Measurements from ENCODE around the gene MAPK4.

MAPK4 gene

DNA sequence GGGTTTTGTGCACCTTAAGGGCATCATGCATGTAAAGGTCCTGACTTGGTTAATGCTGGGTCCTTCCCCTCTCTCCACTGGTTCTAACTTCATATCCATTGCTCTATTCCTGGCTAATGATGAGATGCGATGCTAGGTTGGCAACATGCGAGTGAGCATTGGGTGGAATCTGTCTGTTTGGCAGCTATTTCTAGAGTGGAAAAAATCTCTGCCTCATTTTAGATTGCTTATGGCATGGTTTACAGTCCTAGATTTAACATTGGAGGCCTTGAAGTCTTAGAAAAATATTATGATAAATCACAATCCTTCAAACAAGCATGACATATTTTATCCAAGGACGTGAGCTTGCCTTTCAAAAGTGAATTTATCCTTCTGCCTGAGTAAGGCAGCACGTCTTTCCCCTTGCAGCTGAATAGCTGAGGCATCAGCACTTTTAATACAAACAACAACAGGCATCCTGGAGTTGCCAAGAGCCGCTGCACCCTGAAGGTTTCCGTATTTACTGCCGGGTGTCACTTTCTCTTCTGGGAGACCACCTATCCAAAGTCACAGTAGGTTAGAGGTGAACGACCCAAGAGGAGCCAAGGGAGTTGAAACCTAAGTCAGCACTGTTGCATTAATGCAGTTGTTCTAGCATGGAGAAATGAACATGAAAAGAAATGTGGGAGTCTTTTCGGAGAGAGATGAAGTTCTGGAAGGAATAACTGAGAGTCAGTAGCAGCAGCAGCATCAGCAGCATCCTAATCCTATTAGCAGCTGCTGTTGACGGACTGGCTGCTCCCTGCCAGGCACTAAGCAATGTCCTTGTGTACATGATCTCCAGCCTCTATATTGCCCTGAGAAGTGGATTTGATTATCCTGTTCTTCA, 78.4 kb downstream of the MAPK4 start:
- Histone ChIP-seq H3K4me1 (ENCODE audit: control insufficient read depth, insufficient read depth, low read length) (peaks cover 10% of the 10 kb centered on the region), H3K9me3 (ENCODE audit: control insufficient read depth, insufficient read depth, low read length) (no peaks in the 10 kb centered on the region), H3K9ac (ENCODE audit: low read depth, low read length) (no peak overlapping the region), H3K4me3 (ENCODE audit: low read depth, low read length) (no peak overlapping the region), H3K27ac (ENCODE audit: low read depth, low read length) (no peak overlapping the region), H3K36me3 (ENCODE audit: control insufficient read depth, insufficient read depth, low read length) (no peaks in the 10 kb centered on the region), H3K27me3 (ENCODE audit: control insufficient read depth, insufficient read depth, low read length) (no peaks in the 10 kb centered on the region)

DNA sequence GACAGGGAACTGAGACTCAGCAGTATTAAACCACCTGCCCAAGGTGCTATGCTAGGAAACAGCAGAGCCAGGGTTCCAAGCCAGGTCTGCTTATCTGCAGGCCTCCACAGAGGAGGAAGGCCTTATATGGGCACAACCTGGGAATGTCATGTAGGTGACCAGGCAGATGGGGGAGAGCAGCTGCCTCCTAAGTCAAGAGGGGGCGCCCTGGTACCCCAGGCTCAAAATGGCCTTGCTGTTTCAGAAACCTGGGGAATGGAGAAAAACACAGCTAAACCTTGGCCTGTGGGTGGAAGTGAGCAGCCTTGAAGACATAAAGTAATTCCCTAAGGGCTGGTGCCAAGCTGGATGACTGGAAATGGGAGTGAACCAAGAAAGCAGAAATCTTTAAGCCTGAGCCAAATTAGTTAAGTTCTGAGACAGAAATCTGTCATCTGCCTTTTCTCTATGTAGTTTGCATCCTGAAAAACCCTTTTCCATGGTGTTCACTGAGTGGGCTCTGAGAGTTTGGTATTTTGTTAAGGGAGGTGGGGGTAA, 79.1 kb downstream of the MAPK4 start:
- Histone ChIP-seq H3K9me3 (ENCODE audit: control insufficient read depth, insufficient read depth, low read length) (no peaks in the 10 kb centered on the region), H3K27ac (ENCODE audit: low read depth, low read length) (no peak overlapping the region), H3K27me3 (ENCODE audit: control insufficient read depth, insufficient read depth, low read length) (no peaks in the 10 kb centered on the region), H3K36me3 (ENCODE audit: control insufficient read depth, insufficient read depth, low read length) (no peaks in the 10 kb centered on the region), H3K9ac (ENCODE audit: low read depth, low read length) (no peak overlapping the region), H3K4me1 (ENCODE audit: control insufficient read depth, insufficient read depth, low read length) (peaks cover 13% of the 10 kb centered on the region), H3K4me3 (ENCODE audit: low read depth, low read length) (no peak overlapping the region)

DNA sequence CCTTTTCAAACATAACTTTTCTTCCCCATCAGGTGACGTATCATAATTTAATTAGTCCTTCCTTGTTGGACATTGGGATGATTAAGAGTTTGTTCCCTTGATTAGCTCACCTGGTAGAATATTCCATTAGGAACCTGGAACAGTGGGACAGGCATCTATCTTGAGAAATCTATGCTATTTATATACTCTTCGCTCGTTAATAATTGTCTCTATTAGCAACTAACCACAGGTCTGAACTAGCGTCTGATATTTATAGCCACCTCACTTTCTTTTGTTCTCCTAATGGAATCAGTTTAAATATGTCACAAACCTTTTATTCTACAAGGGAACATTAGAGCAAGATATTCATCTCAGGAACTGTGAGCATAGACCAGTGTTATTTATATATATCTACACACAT, 79.8 kb downstream of the MAPK4 start:
- H3K27ac ChIP-seq (ENCODE audit: low read depth, low read length), result no peak overlapping the region

DNA sequence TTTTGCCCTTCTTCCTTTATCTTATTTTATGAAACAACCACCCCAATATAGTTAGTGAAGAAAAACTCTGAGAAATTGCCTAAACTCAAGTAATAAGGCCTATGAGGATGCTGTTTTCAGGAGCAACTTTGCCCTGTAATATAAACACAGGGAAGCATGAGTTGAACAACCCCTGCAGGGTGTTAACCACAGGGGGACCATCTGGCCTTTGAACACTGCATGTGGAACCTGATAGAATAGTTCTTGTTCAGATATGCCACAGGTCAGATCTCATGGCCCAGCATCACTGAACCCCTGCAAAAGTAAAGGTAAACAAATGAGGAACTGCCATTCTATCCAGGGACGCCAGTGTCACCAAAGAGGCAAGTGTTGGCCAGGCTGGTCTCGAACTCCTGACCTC, 82.6 kb downstream of the MAPK4 start:
- Histone ChIP-seq H3K4me1 (ENCODE audit: control insufficient read depth, insufficient read depth, low read length) (peaks cover 19% of the 10 kb centered on the region), H3K27ac (ENCODE audit: low read depth, low read length) (no peak overlapping the region), H3K27me3 (ENCODE audit: control insufficient read depth, insufficient read depth, low read length) (no peaks in the 10 kb centered on the region), H3K4me3 (ENCODE audit: low read depth, low read length) (no peak overlapping the region), H3K36me3 (ENCODE audit: control insufficient read depth, insufficient read depth, low read length) (no peaks in the 10 kb centered on the region), H3K9me3 (ENCODE audit: control insufficient read depth, insufficient read depth, low read length) (no peaks in the 10 kb centered on the region), H3K9ac (ENCODE audit: low read depth, low read length) (no peak overlapping the region)

More for the DNA sequence above, 79.8 kb downstream of the MAPK4 start:
- Histone ChIP-seq H3K4me3 (ENCODE audit: low read depth, low read length) (no peak overlapping the region), H3K9me3 (ENCODE audit: control insufficient read depth, insufficient read depth, low read length) (no peaks in the 10 kb centered on the region), H3K9ac (ENCODE audit: low read depth, low read length) (no peak overlapping the region), H3K27me3 (ENCODE audit: control insufficient read depth, insufficient read depth, low read length) (no peaks in the 10 kb centered on the region), H3K4me1 (ENCODE audit: control insufficient read depth, insufficient read depth, low read length) (peaks cover 19% of the 10 kb centered on the region), H3K36me3 (ENCODE audit: control insufficient read depth, insufficient read depth, low read length) (no peaks in the 10 kb centered on the region)

DNA sequence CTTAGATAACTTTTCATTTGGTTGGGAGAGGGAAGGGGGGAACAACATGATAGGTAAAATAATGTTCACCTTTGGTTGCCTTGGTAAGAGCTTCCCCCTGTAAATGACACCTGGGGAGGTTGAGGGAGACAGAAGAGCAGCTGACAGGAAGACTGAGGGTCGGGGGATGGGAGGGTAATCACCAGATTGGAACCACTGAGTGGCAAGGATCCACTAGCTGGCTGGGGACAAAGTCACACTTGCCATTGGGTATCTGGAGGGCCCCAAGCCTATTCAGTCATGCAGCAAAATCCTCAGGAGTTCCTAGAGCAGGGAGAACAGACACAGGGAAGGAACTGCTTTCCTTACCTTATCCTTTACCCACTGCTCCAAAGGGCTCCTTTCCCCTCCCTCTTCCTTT, 84.3 kb downstream of the MAPK4 start:
- H3K9me3 ChIP-seq (ENCODE audit: control insufficient read depth, insufficient read depth, low read length), result no peaks in the 10 kb centered on the region
- peaks cover 11% of the 10 kb centered on the region; the same call in 1 of the 2 replicates for H3K4me1 ChIP-seq (ENCODE audit: control insufficient read depth, insufficient read depth, low read length)
- H3K4me3 ChIP-seq (ENCODE audit: low read depth, low read length), result no peak overlapping the region
- no peak overlapping the region for H3K9ac ChIP-seq (ENCODE audit: low read depth, low read length)
- H3K27ac ChIP-seq (ENCODE audit: low read depth, low read length), result no peak overlapping the region
- no peaks in the 10 kb centered on the region for H3K27me3 ChIP-seq (ENCODE audit: control insufficient read depth, insufficient read depth, low read length)
- no peaks in the 10 kb centered on the region for H3K36me3 ChIP-seq (ENCODE audit: control insufficient read depth, insufficient read depth, low read length)

DNA sequence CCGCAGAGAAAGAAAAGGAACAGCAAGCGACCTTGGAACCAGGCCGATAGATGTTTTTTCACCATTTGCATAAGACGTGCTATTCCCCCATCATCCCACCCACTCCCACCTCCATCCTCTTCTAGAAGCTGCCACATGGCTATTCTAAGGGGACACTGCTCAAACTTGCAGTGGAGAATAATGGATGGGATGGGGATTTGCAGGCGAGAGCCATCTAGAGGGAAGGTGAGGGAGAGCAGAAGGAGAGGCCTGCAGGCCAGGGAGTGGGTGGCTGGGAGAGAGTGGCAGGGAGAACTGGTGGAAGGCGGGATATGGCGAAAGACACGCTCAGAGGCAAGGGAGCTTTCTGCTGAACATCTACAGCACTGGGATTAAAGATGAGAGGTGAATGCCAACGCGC, 84.9 kb downstream of the MAPK4 start:
- Histone ChIP-seq H3K36me3 (ENCODE audit: control insufficient read depth, insufficient read depth, low read length) (no peaks in the 10 kb centered on the region), H3K4me3 (ENCODE audit: low read depth, low read length) (no peak overlapping the region), H3K9me3 (ENCODE audit: control insufficient read depth, insufficient read depth, low read length) (no peaks in the 10 kb centered on the region), H3K27ac (ENCODE audit: low read depth, low read length) (no peak overlapping the region), H3K4me1 (ENCODE audit: control insufficient read depth, insufficient read depth, low read length) (peaks cover 9% of the 10 kb centered on the region; the same call in 1 of the 2 replicates), H3K9ac (ENCODE audit: low read depth, low read length) (no peak overlapping the region), H3K27me3 (ENCODE audit: control insufficient read depth, insufficient read depth, low read length) (no peaks in the 10 kb centered on the region)

DNA sequence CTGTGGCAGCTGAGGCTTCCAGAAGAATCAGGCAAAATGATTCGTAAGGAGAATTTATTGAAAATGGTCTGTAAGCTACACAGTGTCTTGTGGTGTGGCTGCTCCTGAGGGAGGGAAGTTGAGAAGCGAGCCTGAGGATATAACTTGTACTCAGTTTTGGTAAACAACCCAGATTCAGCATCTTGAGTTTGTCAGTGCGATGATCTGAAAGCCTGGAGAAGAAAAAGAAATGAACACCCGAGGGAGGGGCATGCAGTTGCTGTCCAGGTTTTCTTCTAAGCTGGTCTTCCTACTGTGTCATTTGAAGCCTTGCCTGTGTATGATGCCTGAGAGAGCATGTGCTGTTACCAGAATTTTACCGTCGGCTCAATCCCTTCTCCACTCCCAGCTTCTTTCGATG, 87.3 kb downstream of the MAPK4 start:
- Histone ChIP-seq H3K4me3 (ENCODE audit: low read depth, low read length) (no peak overlapping the region), H3K27me3 (ENCODE audit: control insufficient read depth, insufficient read depth, low read length) (no peaks in the 10 kb centered on the region), H3K9ac (ENCODE audit: low read depth, low read length) (no peak overlapping the region), H3K27ac (ENCODE audit: low read depth, low read length) (no peak overlapping the region), H3K9me3 (ENCODE audit: control insufficient read depth, insufficient read depth, low read length) (no peaks in the 10 kb centered on the region), H3K4me1 (ENCODE audit: control insufficient read depth, insufficient read depth, low read length) (peaks cover 9% of the 10 kb centered on the region; the same call in 1 of the 2 replicates), H3K36me3 (ENCODE audit: control insufficient read depth, insufficient read depth, low read length) (no peaks in the 10 kb centered on the region)

DNA sequence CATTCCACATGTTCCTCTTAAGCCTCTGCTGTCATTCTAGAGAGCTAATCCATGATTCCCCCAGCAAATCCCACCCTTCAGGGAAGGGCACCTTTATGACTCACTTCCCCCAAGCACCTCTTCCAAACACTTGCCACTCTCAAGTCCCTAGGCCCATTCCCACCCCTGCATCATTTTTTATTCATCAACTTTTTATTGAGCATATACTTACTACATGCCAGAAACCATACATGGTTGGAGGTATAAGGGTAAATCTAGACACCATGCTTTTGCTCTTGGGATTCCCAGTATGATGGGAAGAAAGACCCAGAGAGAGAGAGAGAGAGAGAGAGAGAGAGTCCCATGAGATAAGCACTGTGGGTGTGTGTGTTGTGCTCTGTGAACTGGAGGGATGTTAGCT, 87.9 kb downstream of the MAPK4 start:
- Histone ChIP-seq H3K27ac (ENCODE audit: low read depth, low read length) (no peak overlapping the region), H3K4me3 (ENCODE audit: low read depth, low read length) (no peak overlapping the region), H3K4me1 (ENCODE audit: control insufficient read depth, insufficient read depth, low read length) (peaks cover 9% of the 10 kb centered on the region; the same call in 1 of the 2 replicates), H3K9ac (ENCODE audit: low read depth, low read length) (no peak overlapping the region), H3K36me3 (ENCODE audit: control insufficient read depth, insufficient read depth, low read length) (no peaks in the 10 kb centered on the region), H3K9me3 (ENCODE audit: control insufficient read depth, insufficient read depth, low read length) (no peaks in the 10 kb centered on the region), H3K27me3 (ENCODE audit: control insufficient read depth, insufficient read depth, low read length) (no peaks in the 10 kb centered on the region)

DNA sequence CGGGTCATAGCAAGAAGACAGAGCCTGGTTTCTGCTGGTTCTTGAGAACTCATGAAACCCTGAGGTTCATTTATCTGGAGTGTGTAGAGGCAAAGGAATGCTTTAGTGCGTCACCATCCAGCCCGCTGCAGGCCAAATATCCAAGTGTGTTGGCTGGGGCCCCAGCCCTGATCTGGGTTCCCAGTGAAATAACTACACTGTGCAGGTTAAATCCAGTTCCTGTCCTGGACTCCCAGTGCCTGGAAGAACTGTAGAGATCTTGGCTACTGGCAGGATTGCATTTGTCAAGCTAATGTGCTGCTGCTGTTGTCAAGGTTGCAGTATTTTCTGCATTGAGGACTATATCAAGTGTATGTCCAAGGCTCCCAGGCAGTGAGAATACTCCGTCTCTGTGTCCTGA, 89.9 kb downstream of the MAPK4 start:
- H3K9me3 ChIP-seq (ENCODE audit: control insufficient read depth, insufficient read depth, low read length), result no peaks in the 10 kb centered on the region

DNA sequence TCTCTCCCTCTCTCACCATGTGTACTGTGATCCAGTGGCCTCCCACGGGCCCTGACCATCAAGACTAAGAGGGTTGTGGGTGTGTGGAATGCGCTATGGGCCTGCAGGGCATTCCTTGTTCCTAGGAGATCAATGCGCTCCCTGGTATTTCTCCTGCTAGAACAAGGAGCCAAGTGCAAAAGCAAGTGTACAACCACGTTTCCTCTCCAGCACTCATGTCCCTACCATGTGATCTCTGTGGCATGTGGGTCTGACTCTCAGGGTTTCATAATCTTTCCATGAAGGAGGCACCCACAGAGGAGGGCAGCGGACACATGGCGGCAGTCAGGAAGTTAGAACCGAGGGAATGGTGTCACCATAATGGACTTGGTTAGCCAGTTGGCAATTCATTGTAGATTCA, 91.4 kb downstream of the MAPK4 start:
- no peaks in the 10 kb centered on the region for H3K27me3 ChIP-seq (ENCODE audit: control insufficient read depth, insufficient read depth, low read length)
- H3K4me1 ChIP-seq (ENCODE audit: control insufficient read depth, insufficient read depth, low read length), result no peaks in the 10 kb centered on the region
- H3K9me3 ChIP-seq (ENCODE audit: control insufficient read depth, insufficient read depth, low read length), result no peaks in the 10 kb centered on the region
- H3K9ac ChIP-seq (ENCODE audit: low read depth, low read length), result no peak overlapping the region
- H3K4me3 ChIP-seq (ENCODE audit: low read depth, low read length), result no peak overlapping the region
- no peaks in the 10 kb centered on the region for H3K36me3 ChIP-seq (ENCODE audit: control insufficient read depth, insufficient read depth, low read length)
- no peak overlapping the region for H3K27ac ChIP-seq (ENCODE audit: low read depth, low read length)

More for the DNA sequence above, 89.9 kb downstream of the MAPK4 start:
- no peak overlapping the region for H3K4me3 ChIP-seq (ENCODE audit: low read depth, low read length)
- H3K9ac ChIP-seq (ENCODE audit: low read depth, low read length), result no peak overlapping the region
- no peaks in the 10 kb centered on the region for H3K27me3 ChIP-seq (ENCODE audit: control insufficient read depth, insufficient read depth, low read length)
- no peaks in the 10 kb centered on the region for H3K4me1 ChIP-seq (ENCODE audit: control insufficient read depth, insufficient read depth, low read length)
- no peak overlapping the region for H3K27ac ChIP-seq (ENCODE audit: low read depth, low read length)
- H3K36me3 ChIP-seq (ENCODE audit: control insufficient read depth, insufficient read depth, low read length), result no peaks in the 10 kb centered on the region

DNA sequence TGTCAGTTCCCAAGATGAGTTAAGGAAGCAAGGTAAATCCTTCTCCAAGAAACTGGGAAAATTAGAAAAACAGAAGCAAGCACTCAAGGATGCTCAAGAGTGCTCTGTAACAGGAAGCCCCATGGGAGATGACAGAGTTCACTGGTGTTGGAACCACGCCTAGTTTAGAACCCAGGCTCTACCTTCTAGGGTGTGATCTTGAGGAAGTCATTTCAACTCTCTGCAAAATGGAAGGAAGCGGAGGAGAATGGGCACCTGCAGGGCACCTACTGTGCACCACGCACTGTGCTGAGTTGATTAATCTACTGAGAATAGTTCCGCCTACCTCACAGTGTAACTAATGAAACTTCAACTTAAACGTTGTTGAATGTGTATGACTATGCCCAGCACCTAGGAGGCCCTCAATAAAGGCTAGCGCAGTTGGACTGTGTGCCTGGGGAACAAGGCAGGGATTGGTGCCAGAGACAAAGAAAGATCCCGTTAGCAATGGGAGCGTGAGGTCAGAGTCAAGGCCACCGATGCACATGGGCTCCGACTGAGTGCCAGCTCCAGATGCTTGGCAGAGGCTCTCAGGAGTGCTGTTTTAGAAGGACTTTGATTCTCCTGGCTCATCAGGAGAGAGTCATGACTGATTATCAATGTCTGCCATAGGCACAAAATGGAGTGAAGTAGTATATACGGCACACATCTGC, 93.7 kb downstream of the MAPK4 start:
- no peak overlapping the region for H3K4me3 ChIP-seq (ENCODE audit: low read depth, low read length)
- no peak overlapping the region for H3K9ac ChIP-seq (ENCODE audit: low read depth, low read length)
- H3K9me3 ChIP-seq (ENCODE audit: control insufficient read depth, insufficient read depth, low read length), result no peaks in the 10 kb centered on the region
- no peaks in the 10 kb centered on the region for H3K27me3 ChIP-seq (ENCODE audit: control insufficient read depth, insufficient read depth, low read length)
- no peak overlapping the region for H3K27ac ChIP-seq (ENCODE audit: low read depth, low read length)
- H3K4me1 ChIP-seq (ENCODE audit: control insufficient read depth, insufficient read depth, low read length), result no peaks in the 10 kb centered on the region
- no peaks in the 10 kb centered on the region for H3K36me3 ChIP-seq (ENCODE audit: control insufficient read depth, insufficient read depth, low read length)

Measured in HUES48 (cell line).